Measurements from ENCODE around the gene TBCD. TPM values are rescaled to one million over a fixed set of nuclear protein-coding genes. Genes with fewer than 3 reads are reported as not detected.

The TBCD gene
- total and polyA plus RNA-seq, 9 of the 15 experiments (the other 6 are each of a cell fraction or from before 2014, with no cell fraction given): 8.9 to 98.5 (median 28.0) TPM

GRCh38 chr17:82918508-82918907 lies 166.6 kb downstream of the TBCD start:
- in situ Hi-C loops (cut with MboI): no loop called here
- FAIRE-seq: no peak
- H3K27me3 ChIP-seq (ENCODE audit: control insufficient read depth in 2 of 2, insufficient read depth in 2 of 2, low read length in 2 of 2): no peaks in the 10 kb centered on the region
- 95% methylated on average over 19 of the region's 19 CpGs for WGBS (ENCODE audit: insufficient coverage, low coverage, missing lambda C conversion rate)
- no peaks in the 10 kb centered on the region for H3K9me3 ChIP-seq (replicated peaks; ENCODE audit: control insufficient read depth, insufficient read depth, low read depth, low read length)
- no peaks in the 10 kb centered on the region for H4K20me1 ChIP-seq (replicated peaks; ENCODE audit: control insufficient read depth, insufficient read depth, low read length)
- no peak overlapping the region for H3K4me3 ChIP-seq
- peaks cover 0 to 9% of the 10 kb centered on the region in 2 experiments; a peak in 1 of 5 replicates for H3K4me1 ChIP-seq (replicated peaks in 1 of 2; ENCODE audit: control insufficient read depth in 2 of 2, insufficient read depth in 2 of 2, low read length in 2 of 2)
- DNase-seq (ENCODE audit: extremely low read depth in 1 of 4, low spot score in 3 of 4): no peak
- ATAC-seq: no peak
- H3K4me2 ChIP-seq (ENCODE audit: insufficient read depth, low read length): no peak overlapping the region
- no peak overlapping the region for H3K27ac ChIP-seq (ENCODE audit: extremely low read depth, low read depth, low read length)
- CTCF ChIA-PET (ENCODE audit: low intra/inter-chr PET ratio): no interaction called here
- intact Hi-C loops (cut with micrococcal nuclease): loop anchor here (5.0 kb wide), 1 partner anchor 136 kb away; no protein-coding TSS in a partner anchor
- H3K36me3 ChIP-seq (ENCODE audit: control insufficient read depth, insufficient read depth, low read length): peaks cover 38% of the 10 kb centered on the region; the same call in 1 of the 3 replicates
- no TSS peak for BruUV-seq (replicated peaks)
- no peak overlapping the region for H2AFZ ChIP-seq (ENCODE audit: low read depth, low read length)
- H3K9me1 ChIP-seq (ENCODE audit: control insufficient read depth, insufficient read depth, low read length): no peaks in the 10 kb centered on the region
- POLR2A ChIA-PET: no interaction called here
- H3K9ac ChIP-seq (ENCODE audit: insufficient read depth in 1 of 2, low read depth in 2 of 2, low read length in 2 of 2): no peak overlapping the region
- H3K79me2 ChIP-seq (ENCODE audit: control insufficient read depth, insufficient read depth, low read length): no peaks in the 10 kb centered on the region
- TF ChIP-seq TOE1 (IDR thresholded peaks at IDR 0.05; ENCODE audit: borderline replicate concordance): no peak
- no peak for TF ChIP-seq TOE1 (CRISPR knock-in tag; IDR thresholded peaks at IDR 0.05; ENCODE audit: borderline replicate concordance, low read depth)
- no peak for TF ChIP-seq NFXL1 (CRISPR knock-in tag; IDR thresholded peaks at IDR 0.05)
- no peak for TF ChIP-seq PRDM10 (IDR thresholded peaks at IDR 0.05; ENCODE audit: partially characterized antibody)
- TF ChIP-seq MCM2 (IDR thresholded peaks at IDR 0.05; ENCODE audit: low read depth): no peak
- no peak for TF ChIP-seq PRPF4 (IDR thresholded peaks at IDR 0.05; ENCODE audit: insufficient read depth, low read depth, low read length, poor library complexity, severe bottlenecking)
- no peak for TF ChIP-seq ELK1 (CRISPR knock-in tag; IDR thresholded peaks at IDR 0.05)
- no peak for TF ChIP-seq IRF9 (tag; IDR thresholded peaks at IDR 0.05)
- TF ChIP-seq, protein P1, sequence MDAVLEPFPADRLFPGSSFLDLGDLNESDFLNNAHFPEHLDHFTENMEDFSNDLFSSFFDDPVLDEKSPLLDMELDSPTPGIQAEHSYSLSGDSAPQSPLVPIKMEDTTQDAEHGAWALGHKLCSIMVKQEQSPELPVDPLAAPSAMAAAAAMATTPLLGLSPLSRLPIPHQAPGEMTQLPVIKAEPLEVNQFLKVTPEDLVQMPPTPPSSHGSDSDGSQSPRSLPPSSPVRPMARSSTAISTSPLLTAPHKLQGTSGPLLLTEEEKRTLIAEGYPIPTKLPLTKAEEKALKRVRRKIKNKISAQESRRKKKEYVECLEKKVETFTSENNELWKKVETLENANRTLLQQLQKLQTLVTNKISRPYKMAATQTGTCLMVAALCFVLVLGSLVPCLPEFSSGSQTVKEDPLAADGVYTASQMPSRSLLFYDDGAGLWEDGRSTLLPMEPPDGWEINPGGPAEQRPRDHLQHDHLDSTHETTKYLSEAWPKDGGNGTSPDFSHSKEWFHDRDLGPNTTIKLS (IDR thresholded peaks at IDR 0.05; ENCODE audit: borderline replicate concordance, low read depth): no peak
- TF ChIP-seq ZNF589 (CRISPR knock-in tag; IDR thresholded peaks at IDR 0.05; ENCODE audit: low read depth): no peak
- no peak for TF ChIP-seq HNRNPH1 (optimal IDR thresholded peaks at IDR 0.05; ENCODE audit: low read depth, low read length)
- no peak for TF ChIP-seq ATF3 (IDR thresholded peaks at IDR 0.05)
- TF ChIP-seq ATF3 (CRISPR knock-in tag; conservative IDR thresholded peaks at IDR 0.05): no peak
- no peak for TF ChIP-seq HCFC1 (IDR thresholded peaks at IDR 0.05; ENCODE audit: low read depth, low read length)
